Subcutaneous adipose tissue (tissue), 4 donors: Measurements from ENCODE around the gene RAB40B. TPM values are rescaled to one million over a fixed set of nuclear protein-coding genes. Genes with fewer than 3 reads are reported as not detected.

Experiments used
- CTCF ChIP-seq: fragments of 450-650 bp; IDR thresholded peaks from one replicate; pipeline ENCODE4 v1.5.1; 2016; ENCODE audit warnings: low read depth, mild to moderate bottlenecking, control low read depth, antibody characterized with exemption, moderate library complexity
- total RNA-seq, 4 donors: library from RNA; depleted of rRNA; stranded (reverse); fragments of >200 nt; gene quantifications; one replicate each; pipeline ENCODE4 v1.1.0, GENCODE V29; 2016

RAB40B gene
- total RNA-seq, 4 donors from 2014 or later: 6.5 to 26.0 (median 8.5) TPM

GRCh38 chr17:82655038-82655479, 43.4 kb downstream of the RAB40B start:
- no peak for TF ChIP-seq CTCF

GRCh38 chr17:82653651-82654528, 44.6 kb downstream of the RAB40B start:
- no peak for TF ChIP-seq CTCF

- no peak for TF ChIP-seq CTCF
These were observed 47.8 kb downstream of the RAB40B start for GRCh38 chr17:82650723-82651122.

- no peak for TF ChIP-seq CTCF
These were observed 48.8 kb downstream of the RAB40B start for GRCh38 chr17:82649501-82650261.

GRCh38 chr17:82648742-82649331, 49.7 kb downstream of the RAB40B start:
- TF ChIP-seq CTCF: no peak

GRCh38 chr17:82648165-82648668, 50.3 kb downstream of the RAB40B start, which contains the start of gene WDR45B:
TSS of gene WDR45B (minus strand) at chr17:82648444. CDS start at chr17:82648340, 104 bp downstream.
- no peak for TF ChIP-seq CTCF
